Ovary (tissue), 9 donors: ENCODE results near the gene CRTAP. TPM values are rescaled to one million over a fixed set of nuclear protein-coding genes. Genes with fewer than 3 reads are reported as not detected.

Experiments
- DNase-seq, 5 donors: peaks; one replicate each; pipeline ENCODE4 v3.0.0-alpha.2; 2019 to 2020
- H3K27ac ChIP-seq, 2 donors: fragments of 200-600 bp; one replicate each; pipeline versions ENCODE4 v1.5.1 to v1.8.0; 2019 to 2022
- H3K27me3 ChIP-seq: fragments of 200-600 bp; one replicate; pipeline ENCODE4 v1.8.0; 2022
- H3K36me3 ChIP-seq: fragments of 200-600 bp; sonication (generic); one replicate; pipeline ENCODE4 v1.5.1; 2019
- H3K4me1 ChIP-seq: one replicate; pipeline ENCODE4 v1.8.1; 2013; ENCODE audit warnings: mild to moderate bottlenecking, moderate library complexity; ENCODE audit not compliant: insufficient read depth
- H3K4me3 ChIP-seq: fragments of 200-600 bp; sonication (generic); one replicate; pipeline ENCODE4 v1.5.1; 2017
- H3K9me3 ChIP-seq, 2 donors: fragments of 200-600 bp in 1 of 2; sonication (generic) in 1 of 2; one replicate each; pipeline versions ENCODE4 v1.5.1 to v1.8.1; 2013 to 2019; ENCODE audit warnings: mild to moderate bottlenecking in 1 of 2, moderate library complexity in 1 of 2
- CTCF ChIP-seq, 3 donors: fragments of 450-650 bp in 2 of 3; fragments of 200-600 bp in 1 of 3; IDR thresholded peaks; one replicate each; pipeline versions ENCODE4 v1.5.1 to v1.8.0; 2016 to 2022; ENCODE audit warnings: antibody characterized with exemption in 3 of 3, mild to moderate bottlenecking in 1 of 3
- EP300 ChIP-seq: sonication (generic); formaldehyde crosslinking; IDR thresholded peaks from one replicate; pipeline ENCODE4 v1.6.1; 2017; ENCODE audit warnings: antibody characterized with exemption
- POLR2A ChIP-seq: fragments of 450-650 bp; IDR thresholded peaks from one replicate; pipeline ENCODE4 v1.6.1; 2017; ENCODE audit warnings: antibody characterized with exemption, mild to moderate bottlenecking, moderate library complexity
- WGBS, 3 donors: extraction: QIAGEN DNeasy Blood & Tissue Kit in 1 of 3; methylation state at CpG; one replicate each; pipeline versions ENCODE4 v1.1.5 to v1.1.7; 2013 to 2017; 5-methylcytosine and 5-hydroxymethylcytosine counted together
- intact Hi-C, 4 donors: fragments of 100-400 bp; cut with DNase I; formaldehyde crosslinking; loops; one replicate each; pipeline versions ENCODE4 v1.11.0 to v1.15.1; 2022 to 2023
- polyA plus RNA-seq, 2 donors: library from polyadenylated mRNA; stranded (reverse); fragments of 200-250 nt in 1 of 2; fragments of 350-450 nt in 1 of 2; fragmentation: Illumina TruSeq in 1 of 2; extraction: RNeasy Lipid Tissue Mini Kit (QIAGEN cat#74804) in 1 of 2; gene quantifications; one replicate each; pipeline ENCODE4 v1.2.3, GENCODE V29; 2013 to 2014
- total RNA-seq, 7 donors: library from RNA; depleted of rRNA in 2 of 7; stranded (reverse); fragments of >200 nt in 2 of 7; fragmentation: NEBNext Ultra II Directional in 3 of 7; extraction: Animal tissue kit (Norgen Biotek cat#: 25700) in 3 of 7; gene quantifications; one replicate each; pipeline versions ENCODE4 v1.1.0 to v1.2.4, GENCODE V29; 2016 to 2023
- donor health status: DM: no; HTN: no; CAD: no; lungs with moderate emphysema.
- donor health status: DM: no; HTN: no; CAD: no.
- donor health status: Bipolar disorder and iron deficiency.
- donor health status: DM: yes; HTN: yes; CAD: no.
- donor health status: DM: no; HTN: no; CAD: no.
- donor health status: DM: yes; HTN: yes; CAD: no.

The CRTAP gene
- total and polyA plus RNA-seq, 9 donors = 130 to 788 (median 251) TPM

- TF ChIP-seq EP300 (no peak), POLR2A (no peak), CTCF (IDR thresholded peaks at IDR 0.05) (no peak)
- intact Hi-C loops = no loop called here
- no peaks in the 10 kb centered on the region for H3K27me3 ChIP-seq
- DNase-seq = no peak
- H3K4me3 ChIP-seq = no peak overlapping the region
- 33 to 53% (median 42%) methylated on average over 1 of the region's 1 CpG for WGBS, 3 donors
- H3K36me3 ChIP-seq = no peaks in the 10 kb centered on the region
- H3K9me3 ChIP-seq = no peaks in the 10 kb centered on the region
- no peak overlapping the region for H3K27ac ChIP-seq
- H3K4me1 ChIP-seq = peaks cover 6% of the 10 kb centered on the region
These were observed 30.6 kb downstream of the CRTAP start for GRCh38 chr3:33144433-33144832.

DNA sequence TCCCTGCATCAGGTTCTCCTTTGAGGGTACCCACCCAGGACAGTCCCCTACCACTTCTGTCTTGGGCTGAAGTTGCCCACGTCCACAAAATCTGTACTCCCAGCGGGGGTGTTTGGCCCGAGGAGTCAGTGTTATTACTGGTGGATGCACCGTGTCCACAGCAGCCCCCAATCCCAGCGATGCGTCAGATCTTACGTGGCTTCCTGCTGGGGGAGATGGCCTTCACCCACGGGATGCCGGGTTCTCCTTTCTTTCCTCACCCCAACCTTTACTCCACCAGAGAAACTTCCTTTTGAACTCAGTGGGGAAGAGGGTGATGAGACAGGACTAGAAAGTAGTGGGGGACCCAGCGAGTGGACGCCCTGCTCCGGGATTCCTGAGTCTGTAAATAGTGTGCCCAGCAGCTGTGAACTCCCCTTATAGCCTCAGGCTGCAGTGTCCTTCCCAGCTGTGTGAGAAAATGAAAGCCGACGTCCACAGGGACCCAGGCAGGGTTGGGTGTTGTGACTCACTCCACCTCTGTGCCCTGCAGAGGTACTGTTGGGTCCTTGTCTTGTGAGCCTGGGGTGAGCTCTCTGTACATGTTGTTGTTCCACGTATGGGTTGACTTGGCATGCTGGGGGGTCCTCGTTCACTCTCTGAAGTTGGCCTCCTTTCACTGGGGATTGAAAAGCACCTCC, 31.5 kb downstream of the CRTAP start:
- H3K9me3 ChIP-seq = no peaks in the 10 kb centered on the region
- intact Hi-C loops = no loop called here
- TF ChIP-seq EP300 (no peak), CTCF (IDR thresholded peaks at IDR 0.05) (no peak), POLR2A (no peak)
- H3K27ac ChIP-seq = no peak overlapping the region
- H3K27me3 ChIP-seq = no peaks in the 10 kb centered on the region
- no peak for DNase-seq
- peaks cover 6% of the 10 kb centered on the region for H3K4me1 ChIP-seq
- WGBS, 3 donors = 93 to 97% (median 95%) methylated on average over 15 to 16 of the region's 16 CpGs
- no peaks in the 10 kb centered on the region for H3K36me3 ChIP-seq
- no peak overlapping the region for H3K4me3 ChIP-seq

DNA sequence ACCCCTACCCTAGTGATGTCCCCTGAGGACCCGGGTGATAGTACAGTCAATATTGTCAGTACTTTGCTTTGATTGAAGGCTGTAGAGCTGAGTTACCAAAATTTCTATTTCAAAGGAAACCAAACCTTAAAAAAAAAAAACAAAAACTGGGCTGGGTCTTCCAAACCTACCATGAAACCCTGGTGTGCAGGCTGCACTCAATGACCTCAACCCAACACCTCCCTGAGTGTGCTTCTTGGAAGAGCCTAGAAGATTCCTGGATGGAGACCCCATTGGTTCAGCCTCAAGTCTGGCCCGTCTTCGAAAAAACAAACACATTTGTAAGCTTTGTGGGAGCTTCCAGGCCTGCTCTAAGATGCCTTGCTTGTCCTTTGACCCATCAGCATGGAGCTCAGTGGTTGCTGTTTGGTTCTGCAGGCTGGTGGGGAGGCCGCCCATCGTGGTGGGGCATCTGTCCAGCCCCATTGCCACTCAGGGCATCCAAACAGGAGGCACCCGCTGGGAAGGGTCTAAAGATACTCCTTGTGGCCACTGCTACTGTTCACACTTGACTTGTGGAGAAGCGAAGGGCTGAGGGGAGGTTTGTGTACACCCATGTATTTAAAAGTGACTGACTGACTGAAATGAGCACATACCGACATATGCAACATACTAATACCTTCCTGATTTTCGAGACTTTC, 32.2 kb downstream of the CRTAP start:
- WGBS, 3 donors = 79 to 82% (median 80%) methylated on average over 9 of the region's 9 CpGs
- Histone ChIP-seq H3K4me1 (peaks cover 6% of the 10 kb centered on the region), H3K27ac (no peak overlapping the region), H3K27me3 (no peaks in the 10 kb centered on the region), H3K36me3 (no peaks in the 10 kb centered on the region), H3K9me3 (no peaks in the 10 kb centered on the region), H3K4me3 (no peak overlapping the region)
- TF ChIP-seq POLR2A (no peak), EP300 (no peak), CTCF (IDR thresholded peaks at IDR 0.05) (no peak)
- DNase-seq = no peak
- intact Hi-C loops = no loop called here

GRCh38 chr3:33146791-33147445, 33.1 kb downstream of the CRTAP start:
- no peak overlapping the region for H3K27ac ChIP-seq

More at GRCh38 chr3:33146791-33147445, 33.1 kb downstream of the CRTAP start:
- Histone ChIP-seq H3K9me3 (no peaks in the 10 kb centered on the region), H3K4me1 (peaks cover 6% of the 10 kb centered on the region), H3K4me3 (no peak overlapping the region), H3K27me3 (no peaks in the 10 kb centered on the region), H3K36me3 (no peaks in the 10 kb centered on the region)
- TF ChIP-seq CTCF (IDR thresholded peaks at IDR 0.05) = no peak
- no peak for TF ChIP-seq EP300
- TF ChIP-seq POLR2A = no peak
- DNase-seq = no peak
- 51 to 57% (median 55%) methylated on average over 8 of the region's 8 CpGs for WGBS, 3 donors
- intact Hi-C loops = no loop called here
